ENCODE results near the gene SDCCAG8. TPM values are rescaled to one million over a fixed set of nuclear protein-coding genes. Genes with fewer than 3 reads are reported as not detected.

SDCCAG8 gene
- total RNA-seq, 1 donor from 2014 or later = 97.1 TPM

DNA sequence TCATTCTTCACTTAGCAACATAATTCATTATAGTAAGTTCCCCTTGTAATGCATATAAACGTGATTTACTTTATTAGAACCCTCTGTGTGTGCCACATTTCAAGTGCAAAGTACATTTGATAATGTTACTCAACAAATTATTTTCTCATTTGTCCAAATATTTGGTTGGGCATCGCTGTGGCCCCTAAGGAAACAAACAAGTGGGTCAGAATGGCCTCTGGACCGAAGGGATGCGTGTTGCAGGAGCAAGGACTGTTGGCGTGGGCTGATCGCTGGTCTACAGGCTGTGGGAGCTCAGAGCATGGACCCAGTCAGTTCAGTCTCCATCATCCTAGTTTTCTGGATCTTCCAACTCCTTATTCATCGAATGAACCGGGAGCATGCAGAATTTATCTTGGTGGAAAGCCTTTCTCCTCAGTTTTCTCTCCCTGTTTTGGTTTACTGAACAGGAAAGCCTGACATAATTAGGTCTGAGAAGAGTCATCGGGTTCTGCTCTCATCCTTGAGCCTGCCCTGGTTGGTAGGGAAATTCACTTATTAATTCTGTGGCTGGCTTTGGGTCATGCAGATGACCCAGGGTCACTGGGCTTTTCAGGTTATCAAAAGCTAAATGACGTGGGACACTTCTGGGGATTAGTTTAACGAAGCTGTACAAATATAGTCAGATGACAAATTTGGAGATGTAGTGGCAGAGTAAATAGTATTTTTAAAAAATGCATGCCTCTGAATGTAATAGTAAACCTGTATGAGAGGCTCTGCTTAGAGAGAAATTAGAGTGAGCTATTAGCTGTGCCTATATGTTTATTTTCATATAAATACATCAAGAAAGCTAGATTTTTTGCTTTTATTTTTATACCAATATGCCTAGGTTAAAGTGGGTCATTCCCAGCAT is 200.2 kb downstream of the SDCCAG8 start:
- no peak for DNase-seq (ENCODE audit: low spot score in 2 of 2)

GRCh38 chr1:243457363-243457982 is 201.6 kb downstream of the SDCCAG8 start:
- Histone ChIP-seq H3K9me3 (no peaks in the 10 kb centered on the region), H3K27ac (no peak overlapping the region), H3K4me3 (no peak overlapping the region), H3K27me3 (no peaks in the 10 kb centered on the region), H3K4me1 (no peaks in the 10 kb centered on the region), H3K36me3 (peaks cover 0 to 5% of the 10 kb centered on the region in 2 donors)
- no peak for DNase-seq (ENCODE audit: low spot score in 2 of 2)
- TF ChIP-seq, protein P1, sequence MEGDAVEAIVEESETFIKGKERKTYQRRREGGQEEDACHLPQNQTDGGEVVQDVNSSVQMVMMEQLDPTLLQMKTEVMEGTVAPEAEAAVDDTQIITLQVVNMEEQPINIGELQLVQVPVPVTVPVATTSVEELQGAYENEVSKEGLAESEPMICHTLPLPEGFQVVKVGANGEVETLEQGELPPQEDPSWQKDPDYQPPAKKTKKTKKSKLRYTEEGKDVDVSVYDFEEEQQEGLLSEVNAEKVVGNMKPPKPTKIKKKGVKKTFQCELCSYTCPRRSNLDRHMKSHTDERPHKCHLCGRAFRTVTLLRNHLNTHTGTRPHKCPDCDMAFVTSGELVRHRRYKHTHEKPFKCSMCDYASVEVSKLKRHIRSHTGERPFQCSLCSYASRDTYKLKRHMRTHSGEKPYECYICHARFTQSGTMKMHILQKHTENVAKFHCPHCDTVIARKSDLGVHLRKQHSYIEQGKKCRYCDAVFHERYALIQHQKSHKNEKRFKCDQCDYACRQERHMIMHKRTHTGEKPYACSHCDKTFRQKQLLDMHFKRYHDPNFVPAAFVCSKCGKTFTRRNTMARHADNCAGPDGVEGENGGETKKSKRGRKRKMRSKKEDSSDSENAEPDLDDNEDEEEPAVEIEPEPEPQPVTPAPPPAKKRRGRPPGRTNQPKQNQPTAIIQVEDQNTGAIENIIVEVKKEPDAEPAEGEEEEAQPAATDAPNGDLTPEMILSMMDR (IDR thresholded peaks at IDR 0.05) = no peak
- intact Hi-C loops (cut with DNase I) = no loop called here

More for the DNA sequence above, 200.2 kb downstream of the SDCCAG8 start:
- Histone ChIP-seq H3K4me1 (no peaks in the 10 kb centered on the region), H3K27ac (no peak overlapping the region), H3K9me3 (no peaks in the 10 kb centered on the region), H3K4me3 (no peak overlapping the region), H3K27me3 (no peaks in the 10 kb centered on the region), H3K36me3 (peaks cover 0 to 5% of the 10 kb centered on the region in 2 donors)
- TF ChIP-seq, protein P1 (IDR thresholded peaks at IDR 0.05) = no peak
- intact Hi-C loops (cut with DNase I) = no loop called here

DNA sequence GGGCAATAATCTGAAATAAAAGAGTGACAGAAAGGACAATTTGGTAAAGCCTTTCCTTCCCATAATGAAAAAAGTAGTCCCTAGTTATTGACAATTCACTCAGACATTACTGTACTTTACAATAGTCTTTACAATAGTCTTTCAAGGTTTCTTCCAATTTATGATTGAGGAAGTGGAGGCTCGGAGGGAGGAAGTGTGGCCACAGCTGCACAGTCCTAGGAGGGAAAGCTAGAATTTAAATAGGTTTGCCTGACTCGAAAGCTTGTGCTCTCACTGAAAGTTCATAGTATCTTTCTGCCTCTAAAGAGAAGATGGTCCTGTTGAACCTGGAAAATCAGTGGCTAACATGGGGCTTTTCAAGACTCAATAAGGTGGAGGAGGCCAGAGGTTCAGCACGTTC is 203.2 kb downstream of the SDCCAG8 start:
- peaks cover 0 to 9% of the 10 kb centered on the region in 2 donors for H3K36me3 ChIP-seq
- no peaks in the 10 kb centered on the region for H3K27me3 ChIP-seq
- TF ChIP-seq, protein P1 (IDR thresholded peaks at IDR 0.05) = no peak
- intact Hi-C loops (cut with DNase I) = no loop called here
- H3K27ac ChIP-seq = no peak overlapping the region
- DNase-seq (ENCODE audit: low spot score in 2 of 2) = no peak
- no peak overlapping the region for H3K4me3 ChIP-seq
- no peaks in the 10 kb centered on the region for H3K9me3 ChIP-seq
- no peaks in the 10 kb centered on the region for H3K4me1 ChIP-seq

- no peak for DNase-seq (ENCODE audit: low spot score in 2 of 2)
- intact Hi-C loops (cut with DNase I) = no loop called here
- no peak overlapping the region for H3K4me3 ChIP-seq
- H3K4me1 ChIP-seq = no peaks in the 10 kb centered on the region
- TF ChIP-seq, protein P1 (IDR thresholded peaks at IDR 0.05) = no peak
- peaks cover 0 to 7% of the 10 kb centered on the region in 2 donors for H3K36me3 ChIP-seq
- H3K27me3 ChIP-seq = no peaks in the 10 kb centered on the region
- no peaks in the 10 kb centered on the region for H3K9me3 ChIP-seq
- no peak overlapping the region for H3K27ac ChIP-seq
Measured at GRCh38 chr1:243461700-243462099, 205.9 kb downstream of the SDCCAG8 start.

DNA sequence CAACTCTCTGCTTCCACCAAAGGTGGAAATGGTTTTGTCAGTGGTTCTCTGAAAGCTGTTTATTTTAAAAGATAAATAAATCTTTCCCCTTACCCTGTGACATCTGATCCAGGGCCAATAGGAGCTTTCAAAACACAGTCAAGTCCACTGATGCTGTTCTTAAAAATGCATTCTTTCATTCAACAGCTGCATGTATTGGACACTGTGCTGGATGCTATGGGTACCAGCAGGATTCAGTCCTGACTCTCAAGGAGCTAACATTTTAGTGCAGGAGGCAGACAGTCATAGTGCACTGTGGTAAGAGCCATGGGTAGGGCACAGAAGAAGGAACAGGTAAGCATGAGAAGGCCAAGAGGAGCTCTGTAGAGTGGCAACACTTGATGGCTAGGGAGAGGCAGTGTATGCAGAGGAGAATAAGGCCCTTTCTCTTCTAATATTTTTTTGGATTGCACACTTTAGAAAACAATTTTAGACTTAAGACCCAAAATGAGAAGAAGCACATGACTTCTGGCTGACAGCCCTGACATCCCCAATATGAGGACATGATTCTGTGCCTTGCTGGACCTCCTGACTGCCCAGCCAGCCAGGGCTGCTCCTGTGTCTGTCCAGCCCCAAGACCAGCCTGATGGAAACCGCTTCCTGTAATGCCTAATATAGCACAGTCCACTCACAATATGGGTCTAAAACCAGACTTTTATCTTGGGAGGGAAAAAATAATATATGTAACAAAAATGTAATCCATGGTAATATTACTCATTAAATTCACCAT is 207.3 kb downstream of the SDCCAG8 start:
- H3K27ac ChIP-seq = no peak overlapping the region
- no peak overlapping the region for H3K4me3 ChIP-seq
- H3K4me1 ChIP-seq = no peaks in the 10 kb centered on the region
- peaks cover 0 to 7% of the 10 kb centered on the region in 2 donors for H3K36me3 ChIP-seq
- H3K9me3 ChIP-seq = no peaks in the 10 kb centered on the region
- TF ChIP-seq, protein P1 (IDR thresholded peaks at IDR 0.05) = no peak
- intact Hi-C loops (cut with DNase I) = no loop called here
- H3K27me3 ChIP-seq = no peaks in the 10 kb centered on the region
- DNase-seq (ENCODE audit: low spot score in 2 of 2) = no peak
